Suprapubic skin (tissue), 4 donors: ENCODE data around the gene GDE1. TPM values are rescaled to one million over a fixed set of nuclear protein-coding genes. Genes with fewer than 3 reads are reported as not detected.

ENCODE experiments used
- DNase-seq, 2 donors: peaks; one replicate each; pipeline ENCODE4 v3.0.0-alpha.2; 2019; ENCODE audit warnings: low spot score in 2 of 2
- H3K27ac ChIP-seq: fragments of 200-600 bp; sonication (generic); one replicate; pipeline ENCODE4 v1.5.1; 2019
- H3K27me3 ChIP-seq: fragments of 200-600 bp; sonication (generic); one replicate; pipeline ENCODE4 v1.5.1; 2019
- H3K36me3 ChIP-seq: fragments of 200-600 bp; sonication (generic); one replicate; pipeline ENCODE4 v1.5.1; 2019
- H3K4me1 ChIP-seq: fragments of 200-600 bp; sonication (generic); one replicate; pipeline ENCODE4 v1.5.1; 2019
- H3K4me3 ChIP-seq: fragments of 200-600 bp; sonication (generic); one replicate; pipeline ENCODE4 v1.5.1; 2019; ENCODE audit warnings: mild to moderate bottlenecking
- H3K9me3 ChIP-seq: fragments of 200-600 bp; sonication (generic); one replicate; pipeline ENCODE4 v1.5.1; 2019
- CTCF ChIP-seq, 2 donors: fragments of 200-600 bp in 1 of 2; fragments of 450-650 bp in 1 of 2; sonication (generic) in 1 of 2; IDR thresholded peaks; one replicate each; pipeline ENCODE4 v1.5.1; 2016 to 2019; ENCODE audit warnings: antibody characterized with exemption in 2 of 2, mild to moderate bottlenecking in 1 of 2, moderate library complexity in 1 of 2
- EP300 ChIP-seq: sonication (generic); formaldehyde crosslinking; IDR thresholded peaks from one replicate; pipeline ENCODE4 v1.6.1; 2017; ENCODE audit warnings: antibody characterized with exemption
- POLR2A ChIP-seq, 2 donors: fragments of 450-650 bp; IDR thresholded peaks; one replicate each; pipeline ENCODE4 v1.6.1; 2017; ENCODE audit warnings: antibody characterized with exemption in 2 of 2, mild to moderate bottlenecking in 2 of 2, moderate library complexity in 2 of 2
- POLR2AphosphoS5 ChIP-seq, 3 donors: sonication (generic); formaldehyde crosslinking; IDR thresholded peaks; one replicate each; pipeline ENCODE4 v1.6.1; 2017; ENCODE audit warnings: antibody characterized with exemption in 3 of 3
- WGBS: methylation state at CpG from one replicate; pipeline ENCODE4 v1.1.5; 2018; 5-methylcytosine and 5-hydroxymethylcytosine counted together
- total RNA-seq, 4 donors: library from RNA; depleted of rRNA; stranded (reverse); fragments of >200 nt; gene quantifications; one replicate each; pipeline ENCODE4 v1.1.0, GENCODE V29; 2016

GDE1 gene
- total RNA-seq, 4 donors from 2014 or later: 32.7 to 58.1 (median 44.7) TPM

GRCh38 chr16:19523184-19523558 lies 1.3 kb upstream of the GDE1 start:
- no peak for TF ChIP-seq CTCF (IDR thresholded peaks at IDR 0.05)
- no peak for TF ChIP-seq POLR2A (IDR thresholded peaks at IDR 0.05)
- TF ChIP-seq POLR2AphosphoS5 (IDR thresholded peaks at IDR 0.05): no peak
- no peak for TF ChIP-seq EP300
- Histone ChIP-seq H3K27ac (no peak overlapping the region), H3K36me3 (no peaks in the 10 kb centered on the region), H3K9me3 (no peaks in the 10 kb centered on the region), H3K4me3 (no peak overlapping the region), H3K4me1 (peaks cover 59% of the 10 kb centered on the region), H3K27me3 (no peaks in the 10 kb centered on the region)
- 73% methylated on average over 18 of the region's 18 CpGs for WGBS
- no peak for DNase-seq

GRCh38 chr16:19522760-19523159 lies 862 bp upstream of the GDE1 start:
- no peak for DNase-seq
- H3K27me3 ChIP-seq: no peaks in the 10 kb centered on the region
- H3K36me3 ChIP-seq: no peaks in the 10 kb centered on the region
- H3K9me3 ChIP-seq: no peaks in the 10 kb centered on the region
- H3K4me1 ChIP-seq: peaks cover 63% of the 10 kb centered on the region
- H3K27ac ChIP-seq: no peak overlapping the region
- no peak overlapping the region for H3K4me3 ChIP-seq
- TF ChIP-seq POLR2AphosphoS5 (IDR thresholded peaks at IDR 0.05) (no peak), EP300 (no peak)
- 94% methylated on average over 2 of the region's 2 CpGs for WGBS

- H3K27ac ChIP-seq: peak overlapping the region; percentile 96
- no peaks in the 10 kb centered on the region for H3K9me3 ChIP-seq
- no peak for DNase-seq
- no peak for TF ChIP-seq POLR2AphosphoS5 (IDR thresholded peaks at IDR 0.05)
- no peak for TF ChIP-seq CTCF (IDR thresholded peaks at IDR 0.05)
- no peak for TF ChIP-seq EP300
- TF ChIP-seq POLR2A (IDR thresholded peaks at IDR 0.05): no peak
- no peaks in the 10 kb centered on the region for H3K36me3 ChIP-seq
- H3K4me3 ChIP-seq: peak overlapping the region; percentile 82
- peaks cover 67% of the 10 kb centered on the region for H3K4me1 ChIP-seq
- no peaks in the 10 kb centered on the region for H3K27me3 ChIP-seq
- 46% methylated on average over 5 of the region's 5 CpGs for WGBS
Measured at GRCh38 chr16:19522397-19522732, 467 bp upstream of the GDE1 start.

- TF ChIP-seq POLR2AphosphoS5 (IDR thresholded peaks at IDR 0.05) (no peak), POLR2A (IDR thresholded peaks at IDR 0.05) (no peak), EP300 (no peak), CTCF (IDR thresholded peaks at IDR 0.05) (no peak)
- 6% methylated on average over 8 of the region's 8 CpGs for WGBS
Measured at GRCh38 chr16:19520861-19521331, 1.0 kb downstream of the GDE1 start.

GRCh38 chr16:19518388-19518787 lies 3.5 kb downstream of the GDE1 start:
- DNase-seq: no peak
- Histone ChIP-seq H3K9me3 (no peaks in the 10 kb centered on the region), H3K4me3 (no peak overlapping the region), H3K4me1 (peaks cover 59% of the 10 kb centered on the region), H3K27ac (no peak overlapping the region), H3K27me3 (no peaks in the 10 kb centered on the region), H3K36me3 (peaks cover 15% of the 10 kb centered on the region)
- 58% methylated on average over 2 of the region's 2 CpGs for WGBS
- TF ChIP-seq POLR2AphosphoS5 (IDR thresholded peaks at IDR 0.05): no peak
- TF ChIP-seq POLR2A (IDR thresholded peaks at IDR 0.05): no peak
- TF ChIP-seq EP300: no peak
- TF ChIP-seq CTCF (IDR thresholded peaks at IDR 0.05): no peak

More at GRCh38 chr16:19520861-19521331, 1.0 kb downstream of the GDE1 start:
- H3K4me1 ChIP-seq: peaks cover 76% of the 10 kb centered on the region
- no peaks in the 10 kb centered on the region for H3K27me3 ChIP-seq
- no peak for DNase-seq
- H3K4me3 ChIP-seq: peak overlapping the region; percentile 82
- peak overlapping the region; percentile 96 for H3K27ac ChIP-seq
- peaks cover 8% of the 10 kb centered on the region for H3K36me3 ChIP-seq
- no peaks in the 10 kb centered on the region for H3K9me3 ChIP-seq

GRCh38 chr16:19517424-19518089 lies 4.3 kb downstream of the GDE1 start:
- Histone ChIP-seq H3K36me3 (peaks cover 15% of the 10 kb centered on the region), H3K27me3 (no peaks in the 10 kb centered on the region), H3K27ac (no peak overlapping the region), H3K4me1 (peaks cover 51% of the 10 kb centered on the region), H3K9me3 (no peaks in the 10 kb centered on the region), H3K4me3 (no peak overlapping the region)
- DNase-seq: no peak
- TF ChIP-seq CTCF (IDR thresholded peaks at IDR 0.05) (no peak), EP300 (no peak), POLR2A (IDR thresholded peaks at IDR 0.05) (no peak), POLR2AphosphoS5 (IDR thresholded peaks at IDR 0.05) (no peak)
- 71% methylated on average over 8 of the region's 8 CpGs for WGBS
